Calu3 (cell line): ENCODE results near the gene MPC1L. TPM values are rescaled to one million over a fixed set of nuclear protein-coding genes. Genes with fewer than 3 reads are reported as not detected.

Experiments
- BruUV-seq: library from RNA; stranded (reverse); fragments of 400-500 nt; replicated peaks from 2 replicates; lab custom pipeline; 2021; lab: Mats Ljungman, UMichigan
- CTCF ChIA-PET: fragments of 300-600 bp; sonication (Branson Sonifier 250); formaldehyde crosslinking; loops from one replicate; lab custom pipeline; 2022; ENCODE audit warnings: antibody characterized with exemption; lab: Charles Lee
- DNase-seq: peaks from one replicate; pipeline ENCODE4 v3.0.0; 2022
- H3K27ac Mint-ChIP-seq: one replicate; pipeline ENCODE4 v1.8.0; 2022; ENCODE audit warnings: mixed read lengths; ENCODE audit not compliant: unreplicated experiment
- H3K27me3 Mint-ChIP-seq: one replicate; pipeline ENCODE4 v1.8.0; 2022; ENCODE audit warnings: mixed read lengths; ENCODE audit not compliant: unreplicated experiment
- H3K36me3 Mint-ChIP-seq: one replicate; pipeline ENCODE4 v1.8.0; 2022; ENCODE audit warnings: mild to moderate bottlenecking, moderate library complexity, mixed read lengths; ENCODE audit not compliant: insufficient read depth, unreplicated experiment
- H3K4me1 Mint-ChIP-seq: one replicate; pipeline ENCODE4 v1.8.0; 2022; ENCODE audit warnings: mild to moderate bottlenecking, low read depth, mixed read lengths; ENCODE audit not compliant: unreplicated experiment
- H3K4me3 Mint-ChIP-seq: one replicate; pipeline ENCODE4 v1.8.0; 2022; ENCODE audit warnings: mild to moderate bottlenecking, low read depth, moderate library complexity, mixed read lengths; ENCODE audit not compliant: unreplicated experiment
- H3K9me3 Mint-ChIP-seq: one replicate; pipeline ENCODE4 v1.8.0; 2022; ENCODE audit warnings: low read depth, mixed read lengths; ENCODE audit not compliant: unreplicated experiment
- intact Hi-C: fragments of 100-400 bp; cut with micrococcal nuclease; formaldehyde crosslinking; loops from one replicate; pipeline ENCODE4 v1.10.0; 2022; ENCODE audit not compliant: unreplicated experiment
- total RNA-seq: library from RNA; stranded (reverse); gene quantifications from 2 replicates; pipeline ENCODE4 v1.2.3, GENCODE V29; 2022
- TF ChIP-seq, protein P1 (sequence below): fragments of 200-600 bp; IDR thresholded peaks from one replicate; pipeline ENCODE4 v1.8.0; 2022; ENCODE audit warnings: antibody characterized with exemption; ENCODE audit not compliant: unreplicated experiment

The MPC1L gene
- total RNA-seq, 1 experiment from 2014 or later = not detected

GRCh38 chrX:40660381-40660780 is 37.2 kb downstream of the MPC1L start:
- no peaks in the 10 kb centered on the region for H3K27me3 Mint-ChIP-seq
- no peaks in the 10 kb centered on the region for H3K9me3 Mint-ChIP-seq
- TF ChIP-seq, protein P1, sequence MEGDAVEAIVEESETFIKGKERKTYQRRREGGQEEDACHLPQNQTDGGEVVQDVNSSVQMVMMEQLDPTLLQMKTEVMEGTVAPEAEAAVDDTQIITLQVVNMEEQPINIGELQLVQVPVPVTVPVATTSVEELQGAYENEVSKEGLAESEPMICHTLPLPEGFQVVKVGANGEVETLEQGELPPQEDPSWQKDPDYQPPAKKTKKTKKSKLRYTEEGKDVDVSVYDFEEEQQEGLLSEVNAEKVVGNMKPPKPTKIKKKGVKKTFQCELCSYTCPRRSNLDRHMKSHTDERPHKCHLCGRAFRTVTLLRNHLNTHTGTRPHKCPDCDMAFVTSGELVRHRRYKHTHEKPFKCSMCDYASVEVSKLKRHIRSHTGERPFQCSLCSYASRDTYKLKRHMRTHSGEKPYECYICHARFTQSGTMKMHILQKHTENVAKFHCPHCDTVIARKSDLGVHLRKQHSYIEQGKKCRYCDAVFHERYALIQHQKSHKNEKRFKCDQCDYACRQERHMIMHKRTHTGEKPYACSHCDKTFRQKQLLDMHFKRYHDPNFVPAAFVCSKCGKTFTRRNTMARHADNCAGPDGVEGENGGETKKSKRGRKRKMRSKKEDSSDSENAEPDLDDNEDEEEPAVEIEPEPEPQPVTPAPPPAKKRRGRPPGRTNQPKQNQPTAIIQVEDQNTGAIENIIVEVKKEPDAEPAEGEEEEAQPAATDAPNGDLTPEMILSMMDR = no peak
- CTCF ChIA-PET = no interaction called here
- intact Hi-C loops = no loop called here
- H3K4me1 Mint-ChIP-seq = no peaks in the 10 kb centered on the region
- no peaks in the 10 kb centered on the region for H3K36me3 Mint-ChIP-seq
- no peak overlapping the region for H3K27ac Mint-ChIP-seq
- no TSS peak for BruUV-seq
- no peak overlapping the region for H3K4me3 Mint-ChIP-seq
- no peak for DNase-seq

DNA sequence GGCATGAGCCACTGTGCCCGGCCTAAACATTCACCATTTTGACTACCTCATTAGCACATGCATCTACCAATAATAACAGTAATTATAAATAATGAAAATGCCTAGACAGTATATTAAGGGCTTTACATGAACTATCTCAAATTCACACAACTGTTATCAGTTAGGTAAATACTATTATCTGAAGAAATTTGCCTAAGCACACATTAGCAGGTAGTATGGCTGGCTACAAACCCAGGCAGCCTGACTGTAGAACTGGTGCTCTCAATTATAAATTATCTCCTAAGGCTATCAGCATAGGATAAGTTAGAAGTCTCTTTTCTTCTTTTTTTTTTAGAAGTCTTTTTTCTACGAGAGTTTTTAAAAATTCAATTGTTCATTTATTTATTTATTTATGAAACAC is 38.3 kb downstream of the MPC1L start:
- Mint-ChIP-seq H3K4me1 (no peaks in the 10 kb centered on the region), H3K27me3 (no peaks in the 10 kb centered on the region), H3K9me3 (no peaks in the 10 kb centered on the region), H3K4me3 (no peak overlapping the region), H3K36me3 (peaks cover 9% of the 10 kb centered on the region), H3K27ac (no peak overlapping the region)
- TF ChIP-seq, protein P1 = no peak
- intact Hi-C loops = no loop called here
- DNase-seq = no peak
- CTCF ChIA-PET = no interaction called here
- no TSS peak for BruUV-seq

GRCh38 chrX:40663078-40663740 is 40.0 kb downstream of the MPC1L start:
- Mint-ChIP-seq H3K4me3 (no peak overlapping the region), H3K9me3 (no peaks in the 10 kb centered on the region), H3K27ac (no peak overlapping the region), H3K36me3 (peaks cover 22% of the 10 kb centered on the region), H3K27me3 (no peaks in the 10 kb centered on the region), H3K4me1 (no peaks in the 10 kb centered on the region)
- intact Hi-C loops = no loop called here
- CTCF ChIA-PET = no interaction called here
- TF ChIP-seq, protein P1 = no peak
- DNase-seq = no peak
- no TSS peak for BruUV-seq

DNA sequence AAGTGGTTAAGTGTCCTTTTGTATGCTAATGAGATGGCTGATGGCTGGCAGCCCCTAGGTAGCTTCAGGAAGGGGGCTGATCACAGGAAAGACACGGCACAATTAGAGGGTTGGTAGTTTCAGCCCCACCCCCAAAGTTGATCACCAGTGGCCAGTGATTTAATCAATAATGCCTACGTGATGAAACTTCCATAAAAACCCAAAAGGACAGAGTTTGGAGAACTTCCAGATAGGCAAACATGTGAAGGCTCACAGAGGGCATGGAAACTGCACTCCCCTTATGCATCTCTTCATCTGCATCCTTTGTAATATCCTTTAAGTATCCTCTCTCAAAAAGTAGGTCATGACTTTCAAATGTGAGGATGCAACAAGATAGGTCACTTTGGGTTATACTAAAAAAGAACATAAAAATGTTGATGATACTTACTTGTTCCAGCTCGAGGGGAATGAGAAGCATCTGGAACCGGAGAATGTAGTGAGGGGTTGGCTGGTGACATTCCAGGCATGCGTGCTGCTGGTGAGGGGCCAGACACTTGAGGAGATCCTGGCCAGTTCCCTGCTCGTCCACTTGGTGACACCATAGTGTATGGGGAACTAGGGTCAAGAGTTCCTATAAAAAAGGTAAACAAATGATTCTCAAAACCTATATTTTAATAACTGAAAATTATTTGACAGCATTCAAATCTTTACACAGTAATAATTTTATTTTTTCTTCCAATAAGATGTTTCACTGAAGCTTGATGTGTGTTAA is 40.8 kb downstream of the MPC1L start:
- intact Hi-C loops = no loop called here
- H3K4me1 Mint-ChIP-seq = no peaks in the 10 kb centered on the region
- H3K9me3 Mint-ChIP-seq = no peaks in the 10 kb centered on the region
- no TSS peak for BruUV-seq
- no peak overlapping the region for H3K27ac Mint-ChIP-seq
- no peaks in the 10 kb centered on the region for H3K27me3 Mint-ChIP-seq
- TF ChIP-seq, protein P1 = no peak
- H3K4me3 Mint-ChIP-seq = no peak overlapping the region
- peaks cover 22% of the 10 kb centered on the region for H3K36me3 Mint-ChIP-seq
- CTCF ChIA-PET = no interaction called here
- peak; percentile 9 for DNase-seq
